Endothelial cell of umbilical vein (primary cell): ENCODE data around the gene MYEOV. TPM values are rescaled to one million over a fixed set of nuclear protein-coding genes. Genes with fewer than 3 reads are reported as not detected.

ENCODE experiments used
- BruUV-seq: library from RNA; stranded (reverse); fragments of 400-500 nt; replicated peaks from 2 replicates; lab custom pipeline; 2021; lab: Mats Ljungman, UMichigan
- CTCF ChIA-PET: fragments of 300-600, 350-600 bp; sonication (Branson Sonifier 250); formaldehyde crosslinking; loops from one replicate; lab custom pipeline; 2021; ENCODE audit warnings: antibody characterized with exemption, inconsistent platforms; lab: Charles Lee
- POLR2A ChIA-PET: fragments of 300-600, 350-600 bp; sonication (Branson Sonifier 250); formaldehyde crosslinking; loops from one replicate; lab custom pipeline; 2021; ENCODE audit warnings: antibody characterized with exemption, inconsistent platforms; lab: Charles Lee
- DNase-seq: peaks from one replicate; pipeline ENCODE4 v3.0.0-alpha.2; 2011; ENCODE audit warnings: low read depth, low spot score
- FAIRE-seq: peaks from 2 replicates; lab custom pipeline; 2011; peaks lifted over from hg19 to GRCh38; lab: Jason Lieb, UNC
- H2AFZ ChIP-seq: 2 replicates; pipeline ENCODE4 v1.6.0; 2012; ENCODE audit warnings: low read depth, low read length, control low read depth, inconsistent platforms
- H3K27ac ChIP-seq: 2 replicates; pipeline ENCODE4 v1.5.1; 2011; ENCODE audit warnings: low read depth, mild to moderate bottlenecking, control low read depth, low read length, moderate library complexity; ENCODE audit not compliant: insufficient read depth
- H3K27me3 ChIP-seq, 2 experiments: 2 replicates each; pipeline versions ENCODE4 v1.6.0 to v1.6.1; 2011; ENCODE audit warnings: low read length in 2 of 2, mixed read lengths in 1 of 2; ENCODE audit not compliant: control insufficient read depth in 2 of 2, insufficient read depth in 2 of 2
- H3K36me3 ChIP-seq, 2 experiments: 2 replicates in 1 of 2; 3 replicates in 1 of 2; pipeline ENCODE4 v1.5.1; 2011; ENCODE audit warnings: low read length in 2 of 2, mild to moderate bottlenecking in 1 of 2, moderate library complexity in 1 of 2; ENCODE audit not compliant: control insufficient read depth in 2 of 2, insufficient read depth in 2 of 2; ENCODE audit errors: extremely low read depth in 1 of 2
- H3K4me1 ChIP-seq: 3 replicates; pipeline ENCODE4 v1.5.1; 2011; ENCODE audit warnings: mild to moderate bottlenecking, low read length; ENCODE audit not compliant: control insufficient read depth, insufficient read depth; ENCODE audit errors: extremely low read depth
- H3K4me2 ChIP-seq: 2 replicates; pipeline ENCODE4 v1.6.1; 2011; ENCODE audit warnings: low read length, control low read depth, mixed read lengths; ENCODE audit not compliant: insufficient read depth
- H3K4me3 ChIP-seq, 3 experiments: fragments of 200-600 bp in 1 of 3; sonication (generic), shearing (Covaris generic) in 1 of 3; replicated peaks in 1 of 3; 2 replicates each; pipeline ENCODE4 v1.5.1; 2011 to 2016; ENCODE audit warnings: control low read depth in 3 of 3, low read length in 3 of 3, mild to moderate bottlenecking in 2 of 3, inconsistent platforms in 1 of 3, low read depth in 1 of 3, moderate library complexity in 1 of 3; ENCODE audit not compliant: insufficient read depth in 1 of 3
- H3K79me2 ChIP-seq: 2 replicates; pipeline ENCODE4 v1.6.0; 2012; ENCODE audit warnings: low read length, inconsistent platforms; ENCODE audit not compliant: control insufficient read depth, insufficient read depth
- H3K9ac ChIP-seq: replicated peaks from 2 replicates; pipeline ENCODE3; 2011; ENCODE audit warnings: low read length, control low read depth; ENCODE audit not compliant: insufficient read depth; ENCODE audit errors: extremely low read depth
- H3K9me1 ChIP-seq: replicated peaks from 3 replicates; pipeline ENCODE4 v1.6.0; 2011; ENCODE audit warnings: mild to moderate bottlenecking, low read length; ENCODE audit not compliant: control insufficient read depth, insufficient read depth; ENCODE audit errors: extremely low read depth
- H3K9me3 ChIP-seq: replicated peaks from 2 replicates; pipeline ENCODE4 v1.5.1; 2012; ENCODE audit warnings: low read length, inconsistent platforms; ENCODE audit not compliant: control insufficient read depth, insufficient read depth
- H4K20me1 ChIP-seq: replicated peaks from 2 replicates; pipeline ENCODE3; 2011; ENCODE audit warnings: mild to moderate bottlenecking, low read length; ENCODE audit not compliant: control insufficient read depth, insufficient read depth; ENCODE audit errors: extremely low read depth
- EZH2 ChIP-seq: IDR thresholded peaks from 2 replicates; pipeline ENCODE4 v1.6.1; 2012; ENCODE audit warnings: borderline replicate concordance, low read depth, mild to moderate bottlenecking, moderate library complexity, low read length, inconsistent platforms; ENCODE audit not compliant: severe bottlenecking
- FOS ChIP-seq: IDR thresholded peaks from 2 replicates; pipeline ENCODE4 v1.6.1; 2011; ENCODE audit warnings: mild to moderate bottlenecking, low read length, moderate library complexity, borderline replicate concordance; ENCODE audit not compliant: insufficient read depth
- GATA2 ChIP-seq: IDR thresholded peaks from 2 replicates; pipeline ENCODE4 v1.7.0; 2011; ENCODE audit warnings: low read depth, mild to moderate bottlenecking, moderate library complexity, mixed read lengths, low read length; ENCODE audit not compliant: insufficient read length, insufficient read depth
- JUN ChIP-seq: IDR thresholded peaks from 2 replicates; pipeline ENCODE4 v1.6.1; 2011; ENCODE audit warnings: borderline replicate concordance, low read depth; ENCODE audit not compliant: insufficient read length, insufficient read depth
- MYC ChIP-seq: IDR thresholded peaks from one replicate; pipeline ENCODE4 v1.6.1; 2011; ENCODE audit warnings: mild to moderate bottlenecking, low read depth, low read length
- POLR2A ChIP-seq: IDR thresholded peaks from 2 replicates; pipeline ENCODE4 v1.6.1; 2012; ENCODE audit warnings: low read depth, mild to moderate bottlenecking, control low read depth, low read length
- POLR2AphosphoS5 ChIP-seq: IDR thresholded peaks from 2 replicates; pipeline ENCODE4 v1.6.1; 2012; ENCODE audit warnings: low read depth, mild to moderate bottlenecking, control low read depth, low read length, moderate library complexity; ENCODE audit not compliant: insufficient read depth
- dilution Hi-C: fragments of 300-500 bp; cut with MboI; formaldehyde crosslinking; loops from one replicate; pipeline ENCODE4 v1.15.0; 2019; ENCODE audit warnings: low sequenced_read_pairs; ENCODE audit not compliant: extremely low pct_ligation_motif_present
- intact Hi-C: fragments of 100-400 bp; cut with micrococcal nuclease; formaldehyde crosslinking; loops from one replicate; pipeline ENCODE4 v1.10.0; 2022
- polyA plus RNA-seq, 4 experiments: library from polyadenylated mRNA; depleted of rRNA in 3 of 4; stranded (reverse) in 3 of 4; unstranded in 1 of 4; fragments of >200 nt; gene quantifications; 2 replicates each; pipeline versions ENCODE4 v1.2.1 to v1.2.3, GENCODE V29; 2011 to 2012; ENCODE audit warnings: missing spikeins in 1 of 4
- total RNA-seq: library from RNA; stranded (reverse); gene quantifications from 2 replicates; pipeline ENCODE4 v1.2.3, GENCODE V29; 2021
- TF ChIP-seq, protein P1 (sequence below), 2 donors: IDR thresholded peaks; 1 replicate in 1 of 2; 2 replicates in 1 of 2; pipeline ENCODE4 v1.5.1; 2011; ENCODE audit warnings: low read length in 2 of 2, mild to moderate bottlenecking in 2 of 2, moderate library complexity in 2 of 2, control low read depth in 1 of 2, inconsistent platforms in 1 of 2, low read depth in 1 of 2; ENCODE audit not compliant: insufficient read depth in 1 of 2; ENCODE audit errors: extremely low read depth in 1 of 2
- TF ChIP-seq, protein P2 (sequence below): IDR thresholded peaks from 2 replicates; pipeline ENCODE4 v1.6.1; 2011; ENCODE audit not compliant: insufficient read depth, insufficient read length

The MYEOV gene
- total and polyA plus RNA-seq, 2 donors (not counting 3 experiments of a cell fraction or from before 2014, with no cell fraction given), result 3.8 to 14.4 TPM

DNA sequence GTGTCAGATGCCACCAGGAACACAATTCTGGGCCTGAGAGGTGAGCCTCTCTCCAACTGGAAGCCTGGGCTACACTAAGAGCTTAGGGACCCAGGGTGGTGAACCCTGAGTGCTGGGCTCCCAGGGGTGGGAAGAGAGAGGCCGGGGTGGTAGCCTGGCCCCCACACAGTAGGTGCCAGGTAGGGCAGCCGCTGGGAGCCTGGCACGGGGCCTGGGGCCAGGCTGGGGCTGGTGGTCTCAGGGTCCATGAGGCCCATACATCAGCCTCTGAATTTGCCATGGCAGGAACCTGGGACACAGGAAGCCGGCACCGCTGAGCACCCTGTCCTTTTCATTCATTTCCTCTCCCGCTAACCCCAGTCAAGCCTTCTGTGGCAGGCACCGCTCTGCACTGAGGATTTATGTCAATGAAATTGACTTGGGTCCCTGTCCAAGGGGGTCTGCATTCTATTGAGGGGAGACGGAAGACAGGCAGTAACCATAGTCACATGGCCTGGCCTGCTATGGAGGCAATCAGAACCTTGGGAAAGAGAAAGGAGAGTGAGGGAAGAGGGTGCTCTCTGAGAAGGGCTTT is 8.6 kb downstream of the MYEOV start:
- peaks cover 25% of the 10 kb centered on the region for H3K79me2 ChIP-seq
- CTCF ChIA-PET, result interaction anchor here (1.0 to 1.5 kb wide), 2 partner anchors 9 to 16 kb away, joined by 3 to 5 read pairs; no protein-coding TSS in a partner anchor

More for the DNA sequence above, 8.6 kb downstream of the MYEOV start:
- no peaks in the 10 kb centered on the region for H3K36me3 ChIP-seq
- H3K9me3 ChIP-seq, result no peaks in the 10 kb centered on the region
- H3K27me3 ChIP-seq, result no peaks in the 10 kb centered on the region
- no peaks in the 10 kb centered on the region for H4K20me1 ChIP-seq
- no peaks in the 10 kb centered on the region for H3K9me1 ChIP-seq
- H3K4me1 ChIP-seq, result peaks cover 47% of the 10 kb centered on the region
- POLR2A ChIA-PET, result no interaction called here
- no peak for TF ChIP-seq GATA2
- no peak for TF ChIP-seq JUN
- TF ChIP-seq, protein P1, sequence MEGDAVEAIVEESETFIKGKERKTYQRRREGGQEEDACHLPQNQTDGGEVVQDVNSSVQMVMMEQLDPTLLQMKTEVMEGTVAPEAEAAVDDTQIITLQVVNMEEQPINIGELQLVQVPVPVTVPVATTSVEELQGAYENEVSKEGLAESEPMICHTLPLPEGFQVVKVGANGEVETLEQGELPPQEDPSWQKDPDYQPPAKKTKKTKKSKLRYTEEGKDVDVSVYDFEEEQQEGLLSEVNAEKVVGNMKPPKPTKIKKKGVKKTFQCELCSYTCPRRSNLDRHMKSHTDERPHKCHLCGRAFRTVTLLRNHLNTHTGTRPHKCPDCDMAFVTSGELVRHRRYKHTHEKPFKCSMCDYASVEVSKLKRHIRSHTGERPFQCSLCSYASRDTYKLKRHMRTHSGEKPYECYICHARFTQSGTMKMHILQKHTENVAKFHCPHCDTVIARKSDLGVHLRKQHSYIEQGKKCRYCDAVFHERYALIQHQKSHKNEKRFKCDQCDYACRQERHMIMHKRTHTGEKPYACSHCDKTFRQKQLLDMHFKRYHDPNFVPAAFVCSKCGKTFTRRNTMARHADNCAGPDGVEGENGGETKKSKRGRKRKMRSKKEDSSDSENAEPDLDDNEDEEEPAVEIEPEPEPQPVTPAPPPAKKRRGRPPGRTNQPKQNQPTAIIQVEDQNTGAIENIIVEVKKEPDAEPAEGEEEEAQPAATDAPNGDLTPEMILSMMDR (IDR thresholded peaks at IDR 0.05; ENCODE audit: extremely low read depth in 1 of 2, insufficient read depth in 1 of 2, low read depth in 1 of 2, low read length in 2 of 2), result no peak
- no peak for TF ChIP-seq POLR2A
- no peak for TF ChIP-seq POLR2AphosphoS5
- TF ChIP-seq MYC, result no peak
- TF ChIP-seq, protein P2, sequence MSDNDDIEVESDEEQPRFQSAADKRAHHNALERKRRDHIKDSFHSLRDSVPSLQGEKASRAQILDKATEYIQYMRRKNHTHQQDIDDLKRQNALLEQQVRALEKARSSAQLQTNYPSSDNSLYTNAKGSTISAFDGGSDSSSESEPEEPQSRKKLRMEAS, result no peak
- TF ChIP-seq EZH2, result no peak
- no peak for TF ChIP-seq FOS
- DNase-seq (no peak), FAIRE-seq (peak; percentile 28)
- no peak overlapping the region for H3K4me2 ChIP-seq
- dilution Hi-C loops, result no loop called here
- intact Hi-C loops, result no loop called here
- peak overlapping the region; percentile 33 for H3K9ac ChIP-seq
- peak overlapping the region; percentile 86 for H3K27ac ChIP-seq
- BruUV-seq, result no TSS peak
- no peak overlapping the region for H2AFZ ChIP-seq
- H3K4me3 ChIP-seq, result no peak overlapping the region
